ENCODE measurements around the gene GRID1.

DNA sequence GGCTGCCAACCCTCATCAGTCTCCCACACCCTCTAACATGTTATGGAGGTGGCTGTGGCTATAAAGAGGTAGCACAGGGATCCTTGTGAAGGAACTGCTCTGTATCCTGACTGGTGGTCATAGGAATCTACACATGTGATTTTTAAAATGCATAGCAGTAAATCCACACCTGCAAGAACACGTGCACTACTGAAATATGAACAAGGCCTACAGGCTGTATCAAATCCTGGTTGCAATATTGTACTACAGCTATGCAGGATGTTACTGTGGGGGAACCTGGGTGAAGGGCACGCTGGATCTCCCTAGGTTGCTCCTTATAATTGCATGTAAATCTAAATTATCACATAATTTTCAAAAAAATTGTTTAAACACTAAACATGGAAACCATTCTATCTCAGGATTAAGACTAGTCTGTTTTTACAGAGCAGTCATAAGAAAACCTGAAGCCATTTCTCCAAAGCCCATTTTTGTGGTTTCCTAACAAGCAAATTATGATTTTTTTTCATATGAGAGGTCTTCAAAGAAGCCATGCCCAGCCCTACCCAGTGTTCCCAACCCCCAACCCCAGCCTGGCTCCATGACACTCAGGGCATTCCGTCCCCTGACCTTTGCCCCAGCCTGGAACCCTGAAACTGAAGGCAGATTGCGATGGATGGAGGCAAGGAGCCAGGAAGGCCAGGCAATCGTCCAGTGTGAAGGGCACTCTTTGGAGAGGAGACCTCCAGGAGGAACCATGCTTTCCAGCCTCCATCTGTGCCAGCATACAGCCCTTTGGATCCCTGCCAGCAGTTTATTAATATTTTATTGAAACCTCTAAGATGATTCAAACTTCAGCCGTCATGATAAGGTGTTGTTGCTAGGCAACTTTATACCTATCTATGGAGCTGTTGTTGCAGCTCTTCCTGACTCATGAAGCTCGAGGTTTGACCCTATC, 161.0 kb downstream of the GRID1 start:
- TF ChIP-seq EZH2 (IDR thresholded peaks at IDR 0.05): no peak
- TF ChIP-seq, protein P1, sequence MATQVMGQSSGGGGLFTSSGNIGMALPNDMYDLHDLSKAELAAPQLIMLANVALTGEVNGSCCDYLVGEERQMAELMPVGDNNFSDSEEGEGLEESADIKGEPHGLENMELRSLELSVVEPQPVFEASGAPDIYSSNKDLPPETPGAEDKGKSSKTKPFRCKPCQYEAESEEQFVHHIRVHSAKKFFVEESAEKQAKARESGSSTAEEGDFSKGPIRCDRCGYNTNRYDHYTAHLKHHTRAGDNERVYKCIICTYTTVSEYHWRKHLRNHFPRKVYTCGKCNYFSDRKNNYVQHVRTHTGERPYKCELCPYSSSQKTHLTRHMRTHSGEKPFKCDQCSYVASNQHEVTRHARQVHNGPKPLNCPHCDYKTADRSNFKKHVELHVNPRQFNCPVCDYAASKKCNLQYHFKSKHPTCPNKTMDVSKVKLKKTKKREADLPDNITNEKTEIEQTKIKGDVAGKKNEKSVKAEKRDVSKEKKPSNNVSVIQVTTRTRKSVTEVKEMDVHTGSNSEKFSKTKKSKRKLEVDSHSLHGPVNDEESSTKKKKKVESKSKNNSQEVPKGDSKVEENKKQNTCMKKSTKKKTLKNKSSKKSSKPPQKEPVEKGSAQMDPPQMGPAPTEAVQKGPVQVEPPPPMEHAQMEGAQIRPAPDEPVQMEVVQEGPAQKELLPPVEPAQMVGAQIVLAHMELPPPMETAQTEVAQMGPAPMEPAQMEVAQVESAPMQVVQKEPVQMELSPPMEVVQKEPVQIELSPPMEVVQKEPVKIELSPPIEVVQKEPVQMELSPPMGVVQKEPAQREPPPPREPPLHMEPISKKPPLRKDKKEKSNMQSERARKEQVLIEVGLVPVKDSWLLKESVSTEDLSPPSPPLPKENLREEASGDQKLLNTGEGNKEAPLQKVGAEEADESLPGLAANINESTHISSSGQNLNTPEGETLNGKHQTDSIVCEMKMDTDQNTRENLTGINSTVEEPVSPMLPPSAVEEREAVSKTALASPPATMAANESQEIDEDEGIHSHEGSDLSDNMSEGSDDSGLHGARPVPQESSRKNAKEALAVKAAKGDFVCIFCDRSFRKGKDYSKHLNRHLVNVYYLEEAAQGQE (IDR thresholded peaks at IDR 0.05; ENCODE audit: low read depth): no peak
- TF ChIP-seq, protein P2, sequence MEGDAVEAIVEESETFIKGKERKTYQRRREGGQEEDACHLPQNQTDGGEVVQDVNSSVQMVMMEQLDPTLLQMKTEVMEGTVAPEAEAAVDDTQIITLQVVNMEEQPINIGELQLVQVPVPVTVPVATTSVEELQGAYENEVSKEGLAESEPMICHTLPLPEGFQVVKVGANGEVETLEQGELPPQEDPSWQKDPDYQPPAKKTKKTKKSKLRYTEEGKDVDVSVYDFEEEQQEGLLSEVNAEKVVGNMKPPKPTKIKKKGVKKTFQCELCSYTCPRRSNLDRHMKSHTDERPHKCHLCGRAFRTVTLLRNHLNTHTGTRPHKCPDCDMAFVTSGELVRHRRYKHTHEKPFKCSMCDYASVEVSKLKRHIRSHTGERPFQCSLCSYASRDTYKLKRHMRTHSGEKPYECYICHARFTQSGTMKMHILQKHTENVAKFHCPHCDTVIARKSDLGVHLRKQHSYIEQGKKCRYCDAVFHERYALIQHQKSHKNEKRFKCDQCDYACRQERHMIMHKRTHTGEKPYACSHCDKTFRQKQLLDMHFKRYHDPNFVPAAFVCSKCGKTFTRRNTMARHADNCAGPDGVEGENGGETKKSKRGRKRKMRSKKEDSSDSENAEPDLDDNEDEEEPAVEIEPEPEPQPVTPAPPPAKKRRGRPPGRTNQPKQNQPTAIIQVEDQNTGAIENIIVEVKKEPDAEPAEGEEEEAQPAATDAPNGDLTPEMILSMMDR (IDR thresholded peaks at IDR 0.05 in 2 of 3, conservative IDR thresholded peaks at IDR 0.05 in 1 of 3; ENCODE audit: borderline replicate concordance in 1 of 3, insufficient read depth in 1 of 3, low read depth in 2 of 3, low read length in 2 of 3): no peak
- TF ChIP-seq POLR2AphosphoS5 (IDR thresholded peaks at IDR 0.05; ENCODE audit: low read depth, low read length): no peak
- no peak for TF ChIP-seq POLR2A (IDR thresholded peaks at IDR 0.05; ENCODE audit: borderline replicate concordance, extremely low read depth, insufficient read depth, insufficient read length)
- no peak for TF ChIP-seq ELF1 (IDR thresholded peaks at IDR 0.05; ENCODE audit: borderline replicate concordance, low read depth)
- TF ChIP-seq EZH2phosphoT487 (IDR thresholded peaks at IDR 0.05; ENCODE audit: borderline replicate concordance): no peak

Data from HCT116 (cell line).